ENCODE measurements around the gene SLC29A1. TPM values are rescaled to one million over a fixed set of nuclear protein-coding genes. Genes with fewer than 3 reads are reported as not detected.

Gene SLC29A1
- total and polyA plus RNA-seq, 9 of the 15 experiments (the other 6 are each of a cell fraction or from before 2014, with no cell fraction given) = 18.9 to 170 (median 57.7) TPM

GRCh38 chr6:44247338-44248302 lies 24.2 kb downstream of the SLC29A1 start (continued):
- TF ChIP-seq MITF (IDR thresholded peaks at IDR 0.05) (no peak), ZNF445 (CRISPR knock-in tag; IDR thresholded peaks at IDR 0.05; ENCODE audit: low read depth) (0 out of 2 replicates have a peak, but pooled peaks have one; percentile 5), ERF (CRISPR knock-in tag; IDR thresholded peaks at IDR 0.05) (no peak), PTBP1 (IDR thresholded peaks at IDR 0.05; ENCODE audit: low read depth, low read length) (peak; percentile 85; the same call in 1 of the 2 replicates), ZNF589 (CRISPR knock-in tag; IDR thresholded peaks at IDR 0.05; ENCODE audit: low read depth) (0 out of 2 replicates have a peak, but pooled peaks have one; percentile 58), NR1H2 (CRISPR knock-in tag; IDR thresholded peaks at IDR 0.05) (peak; percentile 65; the same call in 1 of the 2 replicates), ZNF695 (CRISPR knock-in tag; IDR thresholded peaks at IDR 0.05) (no peak), ZKSCAN1 (IDR thresholded peaks at IDR 0.05; ENCODE audit: low read depth, low read length) (peak; percentile 12), MCM5 (IDR thresholded peaks at IDR 0.05; ENCODE audit: low read depth) (no peak), ZBTB49 (CRISPR knock-in tag; IDR thresholded peaks at IDR 0.05; ENCODE audit: borderline replicate concordance) (peak; percentile 15; the same call in 1 of the 2 replicates), SOX6 (IDR thresholded peaks at IDR 0.05) (peak; percentile 90), U2AF1 (optimal IDR thresholded peaks at IDR 0.05; ENCODE audit: low read depth, low read length) (peak; percentile 70), ZNF217 (CRISPR knock-in tag; IDR thresholded peaks at IDR 0.05) (no peak), ZNF175 (CRISPR knock-in tag; IDR thresholded peaks at IDR 0.05; ENCODE audit: low read depth) (no peak), HNRNPUL1 (IDR thresholded peaks at IDR 0.05; ENCODE audit: low read length) (peak; percentile 10), KLF16 (IDR thresholded peaks at IDR 0.05) (peak; percentile 63; the same call in 1 of the 2 replicates), ZC3H8 (IDR thresholded peaks at IDR 0.05) (no peak), EGR1 (conservative IDR thresholded peaks at IDR 0.05) (peak; percentile 83), TBL1XR1 (IDR thresholded peaks at IDR 0.05; ENCODE audit: low read length in 2 of 2) (peak; percentile 71 to 86; a peak in 2 of 4 replicates), ZNF347 (CRISPR knock-in tag; IDR thresholded peaks at IDR 0.05; ENCODE audit: low read depth) (no peak), SREBF2 (CRISPR knock-in tag; IDR thresholded peaks at IDR 0.05) (no peak)
- TF ChIP-seq, protein P1, sequence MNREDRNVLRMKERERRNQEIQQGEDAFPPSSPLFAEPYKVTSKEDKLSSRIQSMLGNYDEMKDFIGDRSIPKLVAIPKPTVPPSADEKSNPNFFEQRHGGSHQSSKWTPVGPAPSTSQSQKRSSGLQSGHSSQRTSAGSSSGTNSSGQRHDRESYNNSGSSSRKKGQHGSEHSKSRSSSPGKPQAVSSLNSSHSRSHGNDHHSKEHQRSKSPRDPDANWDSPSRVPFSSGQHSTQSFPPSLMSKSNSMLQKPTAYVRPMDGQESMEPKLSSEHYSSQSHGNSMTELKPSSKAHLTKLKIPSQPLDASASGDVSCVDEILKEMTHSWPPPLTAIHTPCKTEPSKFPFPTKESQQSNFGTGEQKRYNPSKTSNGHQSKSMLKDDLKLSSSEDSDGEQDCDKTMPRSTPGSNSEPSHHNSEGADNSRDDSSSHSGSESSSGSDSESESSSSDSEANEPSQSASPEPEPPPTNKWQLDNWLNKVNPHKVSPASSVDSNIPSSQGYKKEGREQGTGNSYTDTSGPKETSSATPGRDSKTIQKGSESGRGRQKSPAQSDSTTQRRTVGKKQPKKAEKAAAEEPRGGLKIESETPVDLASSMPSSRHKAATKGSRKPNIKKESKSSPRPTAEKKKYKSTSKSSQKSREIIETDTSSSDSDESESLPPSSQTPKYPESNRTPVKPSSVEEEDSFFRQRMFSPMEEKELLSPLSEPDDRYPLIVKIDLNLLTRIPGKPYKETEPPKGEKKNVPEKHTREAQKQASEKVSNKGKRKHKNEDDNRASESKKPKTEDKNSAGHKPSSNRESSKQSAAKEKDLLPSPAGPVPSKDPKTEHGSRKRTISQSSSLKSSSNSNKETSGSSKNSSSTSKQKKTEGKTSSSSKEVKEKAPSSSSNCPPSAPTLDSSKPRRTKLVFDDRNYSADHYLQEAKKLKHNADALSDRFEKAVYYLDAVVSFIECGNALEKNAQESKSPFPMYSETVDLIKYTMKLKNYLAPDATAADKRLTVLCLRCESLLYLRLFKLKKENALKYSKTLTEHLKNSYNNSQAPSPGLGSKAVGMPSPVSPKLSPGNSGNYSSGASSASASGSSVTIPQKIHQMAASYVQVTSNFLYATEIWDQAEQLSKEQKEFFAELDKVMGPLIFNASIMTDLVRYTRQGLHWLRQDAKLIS (CRISPR knock-in tag; IDR thresholded peaks at IDR 0.05) = peak; percentile 98
